OCI-LY7 (cell line): ENCODE data around the gene NRCAM. TPM values are rescaled to one million over a fixed set of nuclear protein-coding genes. Genes with fewer than 3 reads are reported as not detected.

Experiments
- BruUV-seq: library from RNA; stranded (reverse); fragments of 400-500 nt; replicated peaks from 2 replicates; lab custom pipeline; 2021; lab: Mats Ljungman, UMichigan
- CTCF ChIA-PET: fragments of 300-600 bp; sonication (Branson Sonifier 250); formaldehyde crosslinking; loops from one replicate; lab custom pipeline; 2022; ENCODE audit warnings: antibody characterized with exemption; ENCODE audit not compliant: unreplicated experiment; lab: Charles Lee
- POLR2A ChIA-PET: fragments of 300-600 bp; sonication (Branson Sonifier 250); formaldehyde crosslinking; loops from one replicate; lab custom pipeline; 2022; ENCODE audit warnings: antibody characterized with exemption; lab: Charles Lee
- DNase-seq: peaks from one replicate; pipeline ENCODE4 v3.0.0-alpha.2; 2015; ENCODE audit warnings: low spot score
- H2AFZ ChIP-seq: fragments of 200-600 bp; sonication (generic), shearing (Covaris generic); 2 replicates; pipeline ENCODE4 v1.6.1; 2014; ENCODE audit warnings: mild to moderate bottlenecking, antibody characterized with exemption, low read length, moderate library complexity
- H3K27ac ChIP-seq: fragments of 200-600 bp; sonication (generic); 2 replicates; pipeline ENCODE4 v1.5.1; 2014; ENCODE audit warnings: mixed run types, low read depth, mild to moderate bottlenecking, moderate library complexity, low read length, inconsistent platforms; ENCODE audit not compliant: poor library complexity, severe bottlenecking
- H3K36me3 ChIP-seq: fragments of 200-600 bp; sonication (generic); 2 replicates; pipeline ENCODE4 v1.6.1; 2014; ENCODE audit warnings: mild to moderate bottlenecking, antibody characterized with exemption, low read length, moderate library complexity, mixed read lengths; ENCODE audit not compliant: insufficient read depth
- H3K4me1 ChIP-seq: fragments of 200-600 bp; sonication (generic); 2 replicates; pipeline ENCODE4 v1.5.1; 2014; ENCODE audit warnings: mild to moderate bottlenecking, low read length; ENCODE audit not compliant: insufficient read depth, poor library complexity, severe bottlenecking
- H3K4me2 ChIP-seq: fragments of 200-600 bp; sonication (generic); 2 replicates; pipeline ENCODE4 v1.6.1; 2014; ENCODE audit warnings: mild to moderate bottlenecking, low read length
- H3K4me3 ChIP-seq: fragments of 200-600 bp; sonication (generic); 2 replicates; pipeline ENCODE4 v1.5.1; 2014; ENCODE audit warnings: mild to moderate bottlenecking, low read depth, low read length; ENCODE audit not compliant: poor library complexity, severe bottlenecking
- H3K79me2 ChIP-seq: fragments of 200-600 bp; sonication (generic); 2 replicates; pipeline ENCODE4 v1.6.1; 2016; ENCODE audit warnings: low read depth, mild to moderate bottlenecking, low read length, moderate library complexity, mixed read lengths; ENCODE audit not compliant: insufficient read depth
- H3K9me2 ChIP-seq: fragments of 200-600 bp; sonication (generic); 2 replicates; pipeline ENCODE4 v1.6.1; 2016; ENCODE audit warnings: mild to moderate bottlenecking, low read length, mixed read lengths; ENCODE audit not compliant: insufficient read depth
- H3K9me3 ChIP-seq: fragments of 200-600 bp; sonication (generic); 2 replicates; pipeline ENCODE4 v1.6.1; 2014; ENCODE audit warnings: mild to moderate bottlenecking, mixed run types, low read length, mixed read lengths
- H4K20me1 ChIP-seq: fragments of 200-600 bp; sonication (generic); 2 replicates; pipeline ENCODE4 v1.6.1; 2014; ENCODE audit warnings: mild to moderate bottlenecking, antibody characterized with exemption, low read length, moderate library complexity, mixed read lengths; ENCODE audit not compliant: insufficient read depth
- CTCF ChIP-seq: fragments of 200-600 bp; sonication (generic); conservative IDR thresholded peaks from 2 replicates; pipeline ENCODE4 v1.5.1; 2014; ENCODE audit warnings: mild to moderate bottlenecking, antibody characterized with exemption, low read length, moderate library complexity, mixed read lengths
- EZH2phosphoT487 ChIP-seq: fragments of 200-600 bp; sonication (generic); IDR thresholded peaks from 2 replicates; pipeline ENCODE4 v1.6.1; 2018; ENCODE audit warnings: low read depth, borderline replicate concordance, mild to moderate bottlenecking, mixed run types, antibody characterized with exemption, low read length, moderate library complexity, mixed read lengths
- intact Hi-C: fragments of 100-400 bp; cut with micrococcal nuclease; formaldehyde crosslinking; loops from one replicate; pipeline ENCODE4 v1.10.0; 2022; ENCODE audit not compliant: unreplicated experiment
- total RNA-seq, 2 experiments: library from RNA; depleted of rRNA in 1 of 2; stranded (reverse); fragments of >200 nt in 1 of 2; shearing (Covaris generic) in 1 of 2; gene quantifications; 2 replicates each; pipeline ENCODE4 v1.2.3, GENCODE V29; 2014 to 2022

Gene NRCAM
- total RNA-seq, 2 experiments from 2014 or later = not detected

DNA sequence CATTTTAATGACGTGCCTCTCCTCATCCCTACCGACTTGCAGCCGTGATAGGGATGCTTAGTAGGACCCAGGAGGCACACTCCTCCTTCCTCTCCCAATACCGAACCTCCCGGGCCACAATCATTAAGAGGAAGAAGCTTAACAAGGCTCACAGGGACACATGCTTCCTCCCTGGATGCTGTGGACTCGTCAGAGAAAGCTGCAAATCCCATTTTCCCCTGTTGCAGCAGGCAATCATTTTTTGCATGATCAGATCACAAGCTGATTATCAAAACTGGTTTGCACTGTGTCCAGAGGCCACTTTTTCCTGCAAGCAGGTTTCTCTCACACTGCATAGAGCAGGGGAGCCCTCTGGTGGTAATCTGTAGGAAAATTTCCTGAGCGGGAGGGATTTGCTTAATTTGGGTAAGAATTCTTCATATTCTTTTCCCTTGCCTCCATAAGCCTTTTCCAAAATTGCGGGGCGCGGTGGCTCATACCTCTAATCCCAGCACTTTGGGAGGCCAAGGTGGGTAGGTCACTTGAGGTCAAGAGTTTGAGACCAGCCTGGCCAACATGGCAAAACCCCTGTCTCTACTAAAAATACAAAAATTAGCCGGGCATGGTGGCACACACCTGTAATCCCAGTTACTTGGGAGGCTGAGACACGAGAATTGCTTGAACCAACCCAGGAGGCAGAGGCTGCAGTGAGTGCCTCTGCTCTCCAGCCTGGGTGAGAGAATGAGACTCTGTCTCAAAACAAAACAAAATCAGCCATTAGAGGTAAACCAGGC, 310.0 kb downstream of the NRCAM start:
- H3K79me2 ChIP-seq = no peaks in the 10 kb centered on the region
- POLR2A ChIA-PET = interaction anchor here (1.1 kb wide), 1 partner anchor 33 kb away, joined by 3 read pairs; no protein-coding TSS in a partner anchor
- no peak for TF ChIP-seq EZH2phosphoT487
- peak; percentile 85 for TF ChIP-seq CTCF

GRCh38 chr7:108145401-108145800, 310.8 kb downstream of the NRCAM start:
- CTCF ChIA-PET = no interaction called here
- Histone ChIP-seq H3K4me2 (no peak overlapping the region), H3K27ac (no peak overlapping the region), H2AFZ (no peak overlapping the region), H4K20me1 (no peaks in the 10 kb centered on the region), H3K9me2 (no peaks in the 10 kb centered on the region), H3K79me2 (no peaks in the 10 kb centered on the region), H3K4me1 (no peaks in the 10 kb centered on the region), H3K36me3 (no peaks in the 10 kb centered on the region), H3K9me3 (no peaks in the 10 kb centered on the region), H3K4me3 (no peak overlapping the region)
- TF ChIP-seq EZH2phosphoT487 (no peak), CTCF (no peak)
- BruUV-seq = no TSS peak
- DNase-seq = no peak
- intact Hi-C loops = loop anchor here (5.0 to 10.0 kb wide), 2 partner anchors 33 to 271 kb away; no protein-coding TSS in a partner anchor
- POLR2A ChIA-PET = interaction anchor here (0.6 kb wide), 1 partner anchor 49 kb away, joined by 3 read pairs; no protein-coding TSS in a partner anchor

More for the DNA sequence above, 310.0 kb downstream of the NRCAM start:
- intact Hi-C loops = loop anchor here (5.0 to 10.0 kb wide), 2 partner anchors 34 to 271 kb away; no protein-coding TSS in a partner anchor
- Histone ChIP-seq H3K9me3 (no peaks in the 10 kb centered on the region), H3K4me3 (no peak overlapping the region), H3K27ac (no peak overlapping the region), H3K9me2 (no peaks in the 10 kb centered on the region), H3K4me2 (0 out of 2 replicates have a peak overlapping the region, but pooled peaks have one; percentile 40), H3K4me1 (no peaks in the 10 kb centered on the region), H2AFZ (no peak overlapping the region; the same call in 1 of the 2 replicates), H4K20me1 (no peaks in the 10 kb centered on the region), H3K36me3 (no peaks in the 10 kb centered on the region)
- no TSS peak for BruUV-seq
- CTCF ChIA-PET = no interaction called here
- peak; percentile 60 for DNase-seq

- BruUV-seq = no TSS peak
- CTCF ChIA-PET = no interaction called here
- no peak overlapping the region for H3K4me2 ChIP-seq
These were observed 311.3 kb downstream of the NRCAM start for GRCh38 chr7:108144931-108145330.

More at GRCh38 chr7:108144931-108145330, 311.3 kb downstream of the NRCAM start:
- intact Hi-C loops = loop anchor here (5.0 to 10.0 kb wide), 2 partner anchors 33 to 270 kb away; no protein-coding TSS in a partner anchor
- Histone ChIP-seq H2AFZ (no peak overlapping the region), H3K27ac (no peak overlapping the region), H3K9me2 (no peaks in the 10 kb centered on the region), H3K36me3 (no peaks in the 10 kb centered on the region), H3K4me3 (no peak overlapping the region), H3K9me3 (no peaks in the 10 kb centered on the region), H3K4me1 (no peaks in the 10 kb centered on the region), H4K20me1 (no peaks in the 10 kb centered on the region), H3K79me2 (no peaks in the 10 kb centered on the region)
- no peak for TF ChIP-seq CTCF
- TF ChIP-seq EZH2phosphoT487 = no peak
- DNase-seq = no peak
- POLR2A ChIA-PET = interaction anchor here (0.6 kb wide), 1 partner anchor 50 kb away, joined by 3 read pairs; no protein-coding TSS in a partner anchor
